Esophagus mucosa (tissue), 1 donor: ENCODE results near the gene NLGN4X. TPM values are rescaled to one million over a fixed set of nuclear protein-coding genes. Genes with fewer than 3 reads are reported as not detected.

Source experiments
- ATAC-seq: fragments of 200-7000 bp; cut with Tn5 transposase; one replicate; pipeline ENCODE4 v1.9.1; 2020
- total RNA-seq: library from RNA; stranded (reverse); gene quantifications from one replicate; pipeline ENCODE4 v1.2.4, GENCODE V29; 2023
- donor health status: DM: yes; HTN: yes; CAD: no.

Gene NLGN4X
- total RNA-seq, 1 donor from 2014 or later: 1.00 TPM

GRCh38 chrX:6151971-6152370 lies 76.7 kb downstream of the NLGN4X start:
- no peak for ATAC-seq

- no peak for ATAC-seq
Measured at GRCh38 chrX:6149060-6149872, 79.4 kb downstream of the NLGN4X start.

GRCh38 chrX:6134255-6134654 lies 94.4 kb downstream of the NLGN4X start:
- no peak for ATAC-seq

GRCh38 chrX:6132970-6133369 lies 95.7 kb downstream of the NLGN4X start:
- no peak for ATAC-seq

- ATAC-seq: no peak
Measured at GRCh38 chrX:6131287-6131686, 97.4 kb downstream of the NLGN4X start.

GRCh38 chrX:6129195-6129594 lies 99.5 kb downstream of the NLGN4X start:
- no peak for ATAC-seq

GRCh38 chrX:6120329-6120728 lies 108.3 kb downstream of the NLGN4X start:
- ATAC-seq: peak; percentile 59

GRCh38 chrX:6095469-6095868 lies 133.2 kb downstream of the NLGN4X start:
- ATAC-seq: no peak

- no peak for ATAC-seq
Measured at GRCh38 chrX:6074532-6074931, 154.1 kb downstream of the NLGN4X start.

- ATAC-seq: no peak
Measured at GRCh38 chrX:6071731-6072130, 156.9 kb downstream of the NLGN4X start.

GRCh38 chrX:6067600-6067999 lies 161.1 kb downstream of the NLGN4X start:
- no peak for ATAC-seq

GRCh38 chrX:6053141-6053540 lies 175.5 kb downstream of the NLGN4X start:
- no peak for ATAC-seq

GRCh38 chrX:6052111-6052745 lies 176.4 kb downstream of the NLGN4X start:
- ATAC-seq: no peak

GRCh38 chrX:6049132-6049531 lies 179.5 kb downstream of the NLGN4X start:
- ATAC-seq: no peak

- peak; percentile 33 for ATAC-seq
Measured at GRCh38 chrX:6041630-6042029, 187.0 kb downstream of the NLGN4X start.

GRCh38 chrX:6029014-6029413 lies 199.7 kb downstream of the NLGN4X start:
- ATAC-seq: peak; percentile 55

GRCh38 chrX:6026980-6027379 lies 201.7 kb downstream of the NLGN4X start:
- ATAC-seq: no peak

GRCh38 chrX:6026429-6026828 lies 202.2 kb downstream of the NLGN4X start:
- no peak for ATAC-seq

GRCh38 chrX:6024204-6024603 lies 204.5 kb downstream of the NLGN4X start:
- peak; percentile 58 for ATAC-seq

- ATAC-seq: peak; percentile 20
Measured at GRCh38 chrX:6021316-6022091, 207.2 kb downstream of the NLGN4X start.

- no peak for ATAC-seq
Measured at GRCh38 chrX:6019076-6019475, 209.6 kb downstream of the NLGN4X start.

GRCh38 chrX:6015423-6015822 lies 213.2 kb downstream of the NLGN4X start:
- no peak for ATAC-seq

GRCh38 chrX:6012357-6012756 lies 216.3 kb downstream of the NLGN4X start:
- ATAC-seq: no peak
